ENCODE results near the gene CARS1. TPM values are rescaled to one million over a fixed set of nuclear protein-coding genes. Genes with fewer than 3 reads are reported as not detected.

Gene CARS1
- total and polyA plus RNA-seq, 2 donors (not counting 1 experiment from before 2014, with no cell fraction given), result 31.3 to 49.5 TPM

GRCh38 chr11:3040881-3041280 is 16.3 kb downstream of the CARS1 start:
- no peak overlapping the region for H3K9ac ChIP-seq (ENCODE audit: low read length)
- no peak overlapping the region for H2AFZ ChIP-seq (ENCODE audit: insufficient read depth, low read depth, low read length, poor library complexity, severe bottlenecking)
- H3K36me3 ChIP-seq (replicated peaks in 1 of 2; ENCODE audit: control extremely low read depth in 1 of 2, control insufficient read depth in 1 of 2, extremely low read depth in 1 of 2, insufficient read depth in 2 of 2, low read length in 1 of 2), result peaks cover 0 to 70% of the 10 kb centered on the region in 2 experiments
- ATAC-seq (ENCODE audit: low read depth) (no peak), DNase-seq (no peak)
- no peak overlapping the region for H3K4me2 ChIP-seq (replicated peaks; ENCODE audit: low read depth, low read length, poor library complexity, severe bottlenecking)
- no peak for TF ChIP-seq CTCF (IDR thresholded peaks at IDR 0.05)
- TF ChIP-seq EZH2 (IDR thresholded peaks at IDR 0.05; ENCODE audit: borderline replicate concordance, insufficient read depth, low read depth, low read length, poor library complexity, severe bottlenecking), result no peak
- Mint-ChIP-seq H3K9me3 (ENCODE audit: insufficient read depth) (no peaks in the 10 kb centered on the region), H3K27ac (peak overlapping the region; percentile 37), H3K4me3 (no peak overlapping the region), H3K27me3 (no peaks in the 10 kb centered on the region), H3K4me1 (peaks cover 17% of the 10 kb centered on the region)
- H3K4me3 ChIP-seq (ENCODE audit: control extremely low read depth in 1 of 5, extremely low read depth in 1 of 5, insufficient read depth in 1 of 5, low read depth in 2 of 5, low read length in 4 of 5), result no peak overlapping the region
- WGBS (ENCODE audit: insufficient coverage), result no CpG with 5 or more reads among the region's 9 CpGs
- peaks cover 33% of the 10 kb centered on the region for H3K79me2 ChIP-seq (ENCODE audit: control insufficient read depth, insufficient read depth, low read length)
- H3K27me3 ChIP-seq (replicated peaks in 1 of 4; ENCODE audit: control extremely low read depth in 1 of 4, control insufficient read depth in 3 of 4, insufficient read depth in 4 of 4, low read length in 3 of 4), result no peaks in the 10 kb centered on the region
- no peak overlapping the region for H3K27ac ChIP-seq (ENCODE audit: low read length in 2 of 2)
- POLR2A ChIA-PET, result no interaction called here
- H3K9me3 ChIP-seq (ENCODE audit: control extremely low read depth in 1 of 3, control insufficient read depth in 2 of 3, insufficient read depth in 1 of 3, low read length in 2 of 3), result no peaks in the 10 kb centered on the region
- peaks cover 12 to 17% of the 10 kb centered on the region in 2 donors for H3K4me1 ChIP-seq (ENCODE audit: control insufficient read depth in 2 of 2, insufficient read depth in 2 of 2, low read length in 2 of 2)
- CTCF ChIA-PET, result interaction anchor here (1.2 to 9.8 kb wide), 2 partner anchors 8 to 50 kb away, joined by 3 to 112 read pairs; no protein-coding TSS in a partner anchor
- intact Hi-C loops (cut with micrococcal nuclease), result no loop called here
- H4K20me1 ChIP-seq (ENCODE audit: control insufficient read depth, insufficient read depth, low read length, poor library complexity, severe bottlenecking), result peaks cover 43% of the 10 kb centered on the region

- peaks cover 0 to 65% of the 10 kb centered on the region in 2 experiments for H3K36me3 ChIP-seq (replicated peaks in 1 of 2; ENCODE audit: control extremely low read depth in 1 of 2, control insufficient read depth in 1 of 2, extremely low read depth in 1 of 2, insufficient read depth in 2 of 2, low read length in 1 of 2)
Observed at GRCh38 chr11:3037945-3038271, 19.3 kb downstream of the CARS1 start.

More at GRCh38 chr11:3037945-3038271, 19.3 kb downstream of the CARS1 start:
- Histone ChIP-seq H4K20me1 (ENCODE audit: control insufficient read depth, insufficient read depth, low read length, poor library complexity, severe bottlenecking) (peaks cover 16% of the 10 kb centered on the region), H3K27ac (ENCODE audit: low read length in 2 of 2) (no peak overlapping the region), H3K27me3 (replicated peaks in 1 of 4; ENCODE audit: control extremely low read depth in 1 of 4, control insufficient read depth in 3 of 4, insufficient read depth in 4 of 4, low read length in 3 of 4) (no peaks in the 10 kb centered on the region), H3K4me1 (ENCODE audit: control insufficient read depth in 2 of 2, insufficient read depth in 2 of 2, low read length in 2 of 2) (peaks cover 24 to 30% of the 10 kb centered on the region in 2 donors), H3K4me3 (ENCODE audit: control extremely low read depth in 1 of 5, extremely low read depth in 1 of 5, insufficient read depth in 1 of 5, low read depth in 2 of 5, low read length in 4 of 5) (no peak overlapping the region), H3K4me2 (replicated peaks; ENCODE audit: low read depth, low read length, poor library complexity, severe bottlenecking) (no peak overlapping the region), H3K9ac (ENCODE audit: low read length) (no peak overlapping the region), H2AFZ (ENCODE audit: insufficient read depth, low read depth, low read length, poor library complexity, severe bottlenecking) (no peak overlapping the region), H3K79me2 (ENCODE audit: control insufficient read depth, insufficient read depth, low read length) (peaks cover 5% of the 10 kb centered on the region), H3K9me3 (ENCODE audit: control extremely low read depth in 1 of 3, control insufficient read depth in 2 of 3, insufficient read depth in 1 of 3, low read length in 2 of 3) (no peaks in the 10 kb centered on the region)
- Mint-ChIP-seq H3K9me3 (ENCODE audit: insufficient read depth) (no peaks in the 10 kb centered on the region), H3K4me1 (peaks cover 26% of the 10 kb centered on the region), H3K4me3 (no peak overlapping the region), H3K27ac (no peak overlapping the region), H3K27me3 (no peaks in the 10 kb centered on the region)
- intact Hi-C loops (cut with micrococcal nuclease), result loop anchor here (1.0 to 5.0 kb wide), 3 partner anchors 46 to 379 kb away; partner anchors contain the start of gene NAP1L4
- ATAC-seq (ENCODE audit: low read depth) (no peak), DNase-seq (no peak)
- CTCF ChIA-PET, result interaction anchor here (1.0 to 9.8 kb wide), 6 partner anchors 13 to 505 kb away, joined by 3 to 112 read pairs (median 4); partner anchors contain the start of gene CARS1
- TF ChIP-seq CTCF (IDR thresholded peaks at IDR 0.05), result no peak
- no peak for TF ChIP-seq EZH2 (IDR thresholded peaks at IDR 0.05; ENCODE audit: borderline replicate concordance, insufficient read depth, low read depth, low read length, poor library complexity, severe bottlenecking)
- POLR2A ChIA-PET, result interaction anchor here (0.9 kb wide), 1 partner anchor 54 kb away, joined by 3 read pairs; no protein-coding TSS in a partner anchor
- WGBS (ENCODE audit: insufficient coverage), result 91% methylated on average over 11 of the region's 12 CpGs

All from B cell (primary cell).